HuH-7 (cell line): Measurements from ENCODE around the gene TNS3.

Source experiments
- DNase-seq: peaks from one replicate; pipeline ENCODE4 v3.0.0; 2011; ENCODE audit warnings: low spot score

TNS3 gene

DNA sequence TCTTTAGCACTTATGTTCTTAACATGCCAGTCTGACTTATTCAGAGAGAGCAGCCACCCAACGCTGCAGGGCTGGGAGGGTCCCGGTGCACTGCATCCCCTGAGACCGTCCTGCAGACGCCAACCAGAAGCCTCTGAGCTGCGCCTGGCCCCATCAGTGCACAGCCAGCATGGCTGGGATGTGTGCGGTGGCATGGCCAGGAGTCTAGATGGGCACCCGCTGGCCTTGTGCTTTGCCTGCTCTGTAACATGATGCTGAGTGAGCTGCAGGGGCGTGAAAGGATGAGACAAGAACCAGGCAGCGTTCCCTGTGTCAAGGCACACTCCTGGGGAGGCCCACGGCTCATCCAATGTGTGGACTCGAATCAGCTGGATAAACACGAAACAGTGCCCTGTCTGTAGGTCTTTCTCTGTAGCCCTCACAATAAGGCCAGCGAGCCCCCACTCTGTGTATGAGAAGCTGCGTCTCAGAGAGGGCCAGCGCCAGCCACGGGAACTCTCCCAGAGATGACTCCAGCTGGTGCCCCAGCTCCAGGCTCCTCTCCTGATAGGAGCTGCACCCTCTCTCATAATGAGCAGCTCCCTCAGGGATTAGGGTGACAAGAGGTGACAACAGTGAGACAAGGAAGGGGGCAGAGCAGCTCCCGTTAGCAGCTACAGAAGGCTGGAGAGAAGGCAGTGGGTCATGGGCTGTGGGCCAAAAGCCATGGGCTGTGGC, 96.8 kb downstream of the TNS3 start:
- DNase-seq = no peak

DNA sequence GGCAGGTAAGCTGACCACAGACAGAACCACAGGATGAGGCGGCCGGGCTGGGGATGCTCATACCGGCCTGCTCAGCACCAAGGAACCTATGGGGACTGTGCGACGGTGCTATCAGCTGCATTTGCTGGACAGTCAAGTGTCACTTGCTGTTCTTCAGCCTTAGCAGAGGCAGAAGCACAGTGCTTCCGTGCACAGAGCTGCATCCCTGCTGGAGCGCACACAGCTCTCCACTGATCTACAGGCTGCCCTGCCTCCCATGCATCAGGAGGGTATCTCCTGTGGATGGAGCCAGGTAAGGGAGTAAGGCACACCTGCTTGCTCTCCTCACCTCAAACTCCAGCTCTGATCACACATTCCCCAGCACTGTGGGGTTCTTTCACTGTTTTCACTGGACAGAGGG, 97.5 kb downstream of the TNS3 start:
- DNase-seq = no peak

DNA sequence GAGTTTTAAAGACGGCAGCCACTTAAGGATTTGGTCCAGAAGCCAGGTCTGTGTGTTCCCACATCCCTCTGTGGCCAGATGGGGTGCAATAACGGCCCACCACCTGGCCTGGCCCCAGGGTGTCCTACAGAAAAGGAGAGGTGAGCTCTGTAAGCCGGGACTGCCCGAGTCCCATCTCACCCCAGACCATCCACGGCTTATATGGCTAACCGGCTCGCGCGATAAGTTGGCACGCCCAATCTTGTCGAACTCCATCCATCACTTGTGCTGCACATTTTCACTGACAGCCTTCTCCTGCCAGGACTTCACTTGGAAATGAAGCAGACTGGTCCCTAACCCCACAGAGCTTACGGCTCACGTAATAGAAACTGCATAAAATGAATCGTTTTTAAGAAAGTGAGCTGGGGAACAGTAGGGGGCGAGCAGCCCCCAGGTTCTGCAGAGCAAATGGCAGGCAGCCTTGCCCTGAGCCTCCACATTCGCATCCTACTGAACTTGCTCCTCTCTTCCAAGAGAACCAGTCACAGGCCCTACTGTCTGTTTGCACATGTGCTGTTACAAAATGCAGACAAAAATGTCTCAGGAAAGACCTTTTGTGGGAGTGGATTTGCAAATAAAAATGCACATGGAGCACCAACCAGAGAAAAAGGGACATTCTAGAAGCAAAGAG, 98.2 kb downstream of the TNS3 start:
- no peak for DNase-seq

DNA sequence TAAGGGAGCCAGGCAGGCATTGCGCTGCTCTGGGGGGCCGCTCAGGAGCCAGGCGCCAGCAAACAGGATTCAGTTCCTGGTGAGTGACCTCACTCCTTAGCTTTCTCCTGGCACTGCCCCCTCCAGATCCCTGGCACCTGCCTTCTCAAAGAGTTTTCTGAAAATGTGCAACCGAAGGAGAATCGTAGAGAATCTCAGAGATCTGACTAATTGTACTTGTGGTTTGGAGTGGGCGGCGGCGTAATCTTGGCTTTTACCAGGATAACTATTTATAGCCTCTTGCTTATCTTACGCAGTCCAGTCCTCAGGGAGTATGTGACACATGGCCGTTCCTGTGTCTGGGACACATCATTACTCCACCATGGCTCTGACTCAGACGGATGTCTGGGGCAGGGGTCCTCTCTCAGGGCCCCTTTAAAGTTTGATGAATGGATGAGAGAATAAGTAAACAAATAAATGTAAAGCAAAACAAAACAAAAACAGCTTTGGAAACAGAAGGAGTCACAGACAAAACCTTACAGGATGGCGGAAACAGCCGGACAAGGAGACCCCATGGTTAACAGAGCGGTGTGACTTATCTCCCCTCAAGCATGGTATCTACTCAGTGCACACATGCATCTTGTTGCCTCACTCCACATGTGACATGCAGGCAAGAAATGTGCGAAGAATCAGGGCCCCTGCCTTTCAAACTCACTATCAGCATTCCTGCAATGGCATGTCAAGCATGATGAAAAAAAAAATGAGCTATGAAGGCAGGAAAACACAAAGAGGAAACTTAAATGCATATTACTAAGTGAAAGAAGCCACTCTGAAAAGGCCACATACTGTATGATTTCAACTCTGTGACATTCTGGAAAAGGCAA, 99.7 kb downstream of the TNS3 start:
- no peak for DNase-seq

DNA sequence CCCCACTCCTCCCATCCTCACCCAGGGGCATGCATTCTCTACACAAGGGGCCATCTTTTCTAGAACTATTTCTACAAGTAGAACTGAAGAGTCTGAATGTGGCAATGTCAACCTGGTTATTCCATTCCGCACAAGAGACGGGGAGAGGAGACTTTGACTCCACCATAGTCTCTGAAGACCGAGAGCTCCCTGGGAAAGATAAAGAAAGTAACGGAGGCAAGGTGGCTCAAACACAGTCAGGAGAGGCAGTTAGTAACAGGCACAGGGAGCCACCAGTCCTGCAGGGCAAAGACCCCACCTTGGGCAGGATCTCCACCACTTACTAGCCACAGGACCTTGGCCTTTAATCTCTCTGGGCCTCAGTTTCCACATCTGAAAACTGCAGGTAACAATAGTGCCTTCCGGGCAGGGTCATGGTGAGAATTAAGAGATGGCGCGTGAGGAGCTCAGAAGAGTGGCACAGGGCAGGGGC, 100.3 kb downstream of the TNS3 start:
- no peak for DNase-seq

DNA sequence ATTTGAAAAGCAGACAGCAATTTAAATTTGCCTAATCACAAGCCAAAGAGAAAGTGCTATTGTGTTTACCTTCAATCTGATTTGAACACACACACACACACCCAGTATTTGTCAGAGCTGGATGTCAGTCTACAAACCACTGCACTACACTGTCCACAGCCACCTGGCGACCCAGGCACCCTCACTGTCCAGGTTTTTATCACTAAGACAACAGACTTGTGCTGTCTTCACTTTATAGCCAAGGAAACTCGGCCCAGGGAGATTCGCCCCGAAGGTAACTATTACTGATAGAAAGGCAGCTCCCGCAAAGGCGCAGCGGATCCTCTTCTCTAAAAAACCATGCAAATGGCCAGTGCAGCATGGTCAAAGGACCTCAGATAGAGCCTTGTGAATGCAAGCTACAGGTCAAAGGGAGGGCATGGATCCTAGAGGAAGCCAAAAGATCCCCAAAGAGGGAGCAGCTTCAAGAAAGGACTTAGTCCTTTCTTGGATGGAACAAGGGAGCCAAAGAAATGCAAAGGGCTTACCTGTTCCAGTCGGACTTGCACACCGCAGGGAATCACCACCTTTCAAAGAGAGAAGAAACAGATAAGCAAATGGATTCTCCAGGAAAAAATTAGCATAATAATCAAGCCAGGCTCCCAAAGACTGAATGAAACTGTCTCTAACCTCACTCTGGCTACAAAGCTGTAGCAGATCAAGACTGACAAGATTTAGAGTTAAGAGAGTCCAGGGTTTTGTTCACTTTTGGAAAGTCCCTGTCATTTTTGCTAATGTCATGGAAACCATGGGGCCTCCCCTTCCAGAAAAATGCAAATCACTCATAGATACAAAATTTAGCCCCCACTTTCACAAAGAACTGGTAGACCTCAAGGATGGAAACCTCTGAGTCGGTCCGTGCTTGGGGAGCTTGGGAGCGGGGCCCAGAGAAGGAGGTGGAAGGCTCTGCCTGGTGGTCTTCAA, 101.1 kb downstream of the TNS3 start:
- no peak for DNase-seq

DNA sequence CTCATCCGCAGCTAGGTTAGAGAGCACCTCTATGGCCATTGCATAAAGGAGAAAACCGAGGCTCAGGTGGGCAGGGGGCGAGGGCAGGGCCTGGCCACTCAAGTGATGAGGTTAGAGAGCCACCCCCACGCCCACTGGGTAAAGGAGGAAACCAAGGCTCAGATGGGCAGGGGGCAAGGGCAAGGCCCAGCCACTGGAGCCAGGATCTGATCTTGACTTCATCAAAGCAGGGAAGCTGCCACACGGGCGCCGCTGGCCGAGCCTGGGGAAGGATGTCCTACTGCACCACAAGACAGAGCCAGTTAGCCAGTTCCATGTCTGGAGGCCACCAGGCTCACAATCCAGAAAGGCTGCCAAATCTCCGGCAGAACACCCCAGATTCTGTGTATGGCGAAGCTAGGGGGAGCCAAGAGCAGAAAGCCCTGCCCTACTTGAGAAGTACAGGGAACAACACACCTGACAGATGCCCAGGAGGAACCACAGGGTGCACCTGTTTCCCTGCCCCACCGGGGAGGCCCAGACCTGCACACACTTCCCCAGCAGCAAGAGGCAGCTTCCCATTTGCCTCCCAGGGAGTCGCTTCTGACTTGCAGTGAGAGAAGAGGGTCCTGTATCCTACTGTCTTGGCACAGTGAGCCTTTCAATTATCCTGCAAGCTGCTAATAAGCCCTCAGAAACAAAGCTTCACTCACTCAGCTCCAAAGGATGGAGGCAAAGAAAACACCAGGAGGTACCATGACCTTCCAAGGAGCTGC, 101.9 kb downstream of the TNS3 start:
- DNase-seq = no peak

DNA sequence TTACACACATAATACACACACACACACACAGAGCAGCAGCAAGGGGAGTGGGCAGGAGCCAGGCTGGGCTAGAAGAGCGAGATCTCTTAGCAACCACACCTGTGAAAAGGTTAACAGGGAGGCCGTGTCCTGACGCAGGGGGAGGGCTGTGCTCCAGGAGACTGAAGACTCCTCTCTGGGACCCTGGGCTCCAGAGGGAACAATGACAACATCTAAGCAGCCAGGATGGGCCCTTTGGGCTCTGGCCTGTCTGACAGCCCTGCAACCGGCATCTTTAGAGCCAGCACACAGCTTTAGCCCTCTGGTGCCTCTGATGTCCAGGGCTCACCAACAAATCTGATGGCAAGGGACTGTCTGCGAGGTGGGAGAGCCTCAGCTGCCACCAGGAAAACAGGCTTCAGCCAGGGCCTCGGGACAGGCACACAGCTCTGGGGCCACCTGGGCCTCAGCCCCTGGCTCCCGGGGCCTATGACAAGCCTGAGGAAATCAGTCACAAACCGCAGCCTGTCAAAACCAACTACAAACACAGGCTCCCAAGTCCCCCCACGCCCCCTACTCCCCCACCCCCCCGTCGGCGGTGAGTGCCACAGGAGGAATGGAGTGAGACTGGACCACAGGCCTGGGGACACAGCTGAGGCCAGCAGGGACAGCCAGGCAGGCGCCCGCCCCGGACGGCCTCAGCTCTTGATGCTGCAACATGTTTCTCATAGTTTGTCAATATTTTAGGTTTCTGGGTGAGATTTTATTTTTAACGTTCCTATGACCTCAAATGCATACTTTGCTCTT, 102.8 kb downstream of the TNS3 start:
- no peak for DNase-seq

DNA sequence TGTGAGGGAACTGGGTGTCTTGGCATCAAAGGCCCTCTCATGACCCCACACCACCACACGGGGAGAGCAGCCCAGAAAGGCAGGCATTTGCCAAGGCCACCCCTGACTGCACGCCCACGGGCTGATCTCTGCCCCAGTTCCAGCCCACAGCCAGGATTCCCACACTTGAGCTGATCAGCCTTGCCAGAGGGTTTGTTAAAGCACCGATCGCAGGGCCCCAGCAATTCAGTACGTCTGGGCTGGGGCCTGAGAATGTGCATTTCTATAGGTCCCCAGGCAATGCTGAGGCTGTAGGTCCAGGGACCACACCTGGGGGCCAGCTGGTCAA, 103.9 kb downstream of the TNS3 start:
- DNase-seq = no peak

DNA sequence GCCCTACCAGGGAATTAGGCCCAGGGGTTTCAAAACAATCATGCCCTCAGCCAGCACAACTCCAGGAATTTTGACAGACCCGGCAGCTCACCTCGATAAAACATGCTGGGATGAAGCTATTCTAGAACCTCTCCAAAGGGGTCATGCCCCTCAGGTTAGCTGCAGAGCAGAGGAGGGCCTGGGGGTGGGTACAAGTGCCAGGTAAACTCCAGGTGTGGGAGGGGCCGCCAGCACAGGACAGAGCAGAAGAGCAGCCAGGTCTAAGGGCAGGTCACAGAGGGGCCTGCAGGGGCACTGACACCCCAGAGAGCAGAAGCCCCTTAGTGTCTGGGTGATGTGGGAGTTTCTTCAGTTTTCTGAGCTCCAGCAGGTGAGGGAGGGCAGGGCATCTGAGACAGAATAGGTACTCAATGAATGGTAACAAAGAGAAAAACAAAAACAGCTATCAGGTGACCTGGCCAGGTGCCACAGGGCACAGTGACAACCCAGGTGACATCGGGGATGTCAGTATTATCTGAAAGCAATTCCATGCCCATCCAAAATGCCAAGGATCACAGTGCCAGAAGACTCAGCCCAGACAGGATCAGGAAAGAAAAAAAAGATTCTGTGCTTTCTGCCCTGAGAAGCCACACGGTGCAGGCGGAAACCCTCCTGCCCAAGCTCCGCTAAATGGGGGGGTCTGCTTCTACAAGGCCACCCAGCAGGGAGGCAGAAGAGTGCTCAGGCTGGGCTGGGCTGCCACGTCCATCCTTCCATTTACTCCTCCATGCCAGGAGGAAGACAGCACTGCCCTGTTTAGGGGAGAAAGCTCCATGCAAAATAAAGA, 104.5 kb downstream of the TNS3 start:
- DNase-seq = no peak

DNA sequence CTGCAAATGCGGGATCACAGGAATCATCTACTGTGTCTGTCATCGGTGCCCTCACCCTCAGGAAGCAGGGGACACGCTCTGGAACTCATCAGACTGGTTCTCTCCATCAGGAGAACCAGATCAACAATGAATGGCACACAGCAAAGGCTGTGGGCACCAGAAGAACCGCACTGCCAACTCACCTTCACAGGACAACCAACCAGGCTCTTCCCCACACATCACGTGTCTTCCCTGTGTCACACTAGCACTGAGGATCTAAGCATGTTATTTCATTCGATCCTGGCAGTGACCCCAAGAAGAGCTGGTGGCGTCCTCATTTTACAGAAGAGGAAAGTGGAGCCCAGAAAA, 106.1 kb downstream of the TNS3 start:
- DNase-seq = no peak

DNA sequence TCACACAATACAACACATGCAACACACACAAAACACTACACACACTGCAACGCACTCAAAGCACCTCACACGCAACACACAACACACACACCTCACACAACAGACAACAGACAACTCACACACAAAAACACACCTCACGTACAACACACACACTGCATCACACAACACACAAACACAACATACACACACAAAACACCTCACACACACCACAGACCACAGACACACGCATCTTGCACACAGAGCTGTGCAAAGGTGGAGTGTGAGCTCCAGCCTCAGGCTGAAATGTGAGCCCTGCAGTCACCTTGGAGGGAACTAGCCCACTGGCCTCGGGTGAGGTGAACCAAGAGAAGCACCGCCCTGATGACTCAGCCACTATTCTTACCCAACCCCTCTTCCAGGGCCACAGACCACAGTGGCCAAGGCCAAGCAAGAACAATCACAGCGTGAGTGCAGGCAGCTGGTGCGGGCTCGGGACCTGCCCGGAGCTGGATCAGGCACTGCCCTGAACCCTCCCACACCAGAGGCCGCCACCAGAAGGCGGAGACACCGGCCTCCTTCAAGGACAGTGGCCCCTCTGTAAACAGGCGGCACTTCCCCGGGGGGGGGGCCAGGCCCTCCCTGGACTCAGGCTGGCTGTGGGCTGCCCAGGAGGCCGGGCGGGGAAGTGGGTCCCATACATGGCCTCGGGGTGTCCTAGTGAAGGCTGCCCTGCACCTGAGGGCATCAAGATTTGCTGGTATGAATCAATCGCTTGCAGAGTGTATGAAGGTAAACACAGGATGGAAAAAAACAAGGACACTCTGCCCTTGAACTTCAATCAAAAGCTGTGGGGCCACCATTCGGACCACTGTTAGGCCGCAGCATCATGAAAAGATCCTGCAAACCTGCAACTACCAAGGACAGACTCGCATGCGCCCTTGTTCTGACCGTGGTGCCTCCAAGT, 106.7 kb downstream of the TNS3 start:
- peak; percentile 93 for DNase-seq

DNA sequence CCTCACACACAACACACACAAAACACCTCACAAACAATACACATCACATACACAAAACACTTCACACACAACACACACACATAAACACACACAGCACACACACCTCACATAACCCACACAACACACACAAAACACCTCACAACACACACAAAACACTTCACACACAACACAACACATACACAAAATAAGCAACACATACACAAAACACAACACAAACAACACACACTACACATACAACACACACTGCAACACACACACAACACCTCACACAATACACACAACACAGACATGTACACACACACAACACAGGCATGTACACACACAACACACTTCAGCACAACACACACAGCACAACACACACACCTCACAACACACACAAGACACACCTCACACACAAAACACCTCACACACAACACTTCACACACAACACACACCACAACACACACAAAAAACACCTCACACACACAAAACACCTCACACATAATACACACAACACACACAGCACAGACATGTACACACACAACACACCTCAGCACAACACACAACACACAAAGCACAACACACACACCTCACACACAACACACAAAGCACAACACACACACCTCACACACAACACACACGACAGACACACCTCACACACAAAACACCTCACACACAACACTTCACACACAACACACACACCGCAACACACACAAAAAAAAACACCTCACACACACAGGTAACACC, 107.5 kb downstream of the TNS3 start:
- DNase-seq = no peak

DNA sequence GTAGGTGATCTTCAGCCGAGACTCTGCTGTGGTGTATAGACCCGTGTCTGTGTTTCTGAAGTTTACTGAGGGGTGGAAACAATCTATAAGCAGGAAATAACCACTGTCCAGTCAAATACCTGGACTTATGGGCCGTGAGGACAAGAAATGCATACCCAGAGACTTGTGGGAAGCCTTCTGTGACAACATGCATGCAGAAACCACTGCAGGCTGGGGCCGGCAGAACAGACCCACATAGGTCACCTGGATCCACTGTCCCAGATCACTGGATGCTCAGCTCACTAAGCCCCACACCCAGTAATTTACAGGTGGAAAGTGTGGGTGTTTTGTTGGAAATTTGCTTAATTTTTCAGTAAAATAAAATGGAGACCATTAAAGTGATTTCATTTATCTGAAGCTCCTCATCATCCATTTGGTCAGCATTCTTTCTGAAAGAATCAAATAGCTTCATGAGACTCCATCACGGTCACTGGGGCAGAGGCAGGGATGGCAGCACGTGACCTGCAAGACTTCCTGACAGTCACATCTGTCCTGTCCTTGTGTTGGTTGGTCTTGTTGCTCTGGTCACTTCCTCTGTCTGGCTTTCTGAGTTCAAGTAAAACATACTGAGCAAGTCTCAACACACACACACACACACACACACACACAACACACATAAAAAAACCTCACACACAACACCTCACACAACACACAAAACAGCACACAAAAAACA, 108.3 kb downstream of the TNS3 start:
- no peak for DNase-seq

DNA sequence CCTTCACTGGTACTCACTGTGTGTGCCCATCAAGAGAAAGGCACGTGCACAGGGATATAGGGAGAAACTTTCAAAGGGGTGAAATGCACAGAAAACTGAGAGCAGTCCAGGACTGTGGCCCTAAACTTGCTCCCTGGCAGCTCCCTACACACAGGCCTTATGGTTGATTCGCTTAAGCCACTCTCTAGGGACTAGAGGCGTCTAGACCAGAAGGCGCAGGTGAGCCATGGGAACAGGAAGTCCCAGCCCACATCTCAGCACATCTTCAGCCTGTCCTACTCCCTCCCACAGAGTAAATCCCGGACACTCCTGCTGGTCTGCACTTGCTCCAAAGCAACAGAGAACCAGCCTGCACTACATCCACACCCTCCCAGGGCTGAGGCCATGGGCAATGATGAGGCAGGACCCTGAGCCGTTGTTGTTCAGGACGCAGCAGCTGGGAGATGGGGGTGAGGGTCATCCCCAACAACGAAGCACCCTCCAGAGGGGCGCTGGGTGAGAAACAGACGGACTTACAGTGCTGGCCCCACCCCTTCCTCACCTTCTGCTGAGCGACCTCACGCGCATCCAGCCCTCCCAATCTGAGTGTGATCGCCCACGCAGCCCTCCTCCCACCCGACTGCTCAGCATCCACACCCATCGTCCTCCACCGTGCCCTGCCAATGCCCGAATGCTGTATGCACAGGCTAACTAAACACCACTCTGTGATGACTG, 109.3 kb downstream of the TNS3 start:
- no peak for DNase-seq

DNA sequence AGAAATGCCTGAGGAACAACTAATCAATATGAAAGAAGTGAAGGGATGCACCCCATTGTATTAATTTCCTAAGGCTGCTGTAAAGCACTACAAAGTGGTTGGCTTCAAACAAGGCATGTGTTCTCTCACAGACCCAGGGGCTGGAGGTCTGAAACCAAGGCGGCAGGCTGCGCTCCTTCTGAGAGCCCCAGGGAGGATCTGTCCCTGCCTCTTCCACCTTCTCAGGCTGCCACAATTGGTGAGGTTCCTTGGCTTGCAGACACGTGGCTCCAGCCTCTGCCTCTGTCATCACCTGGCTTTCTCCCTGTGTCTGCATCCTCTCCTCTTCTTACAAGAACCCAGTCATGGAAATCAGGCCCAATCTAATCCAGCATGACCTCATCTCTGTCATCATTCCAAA, 110.1 kb downstream of the TNS3 start:
- DNase-seq = no peak
